Ishikawa (cell line): ENCODE measurements around the gene DBX1.

ENCODE experiments used
- CEBPB ChIP-seq: IDR thresholded peaks from 2 replicates; pipeline ENCODE4 v1.6.1; 2012
- CREB1 ChIP-seq: IDR thresholded peaks from 2 replicates; pipeline ENCODE4 v1.6.1; 2012; ENCODE audit warnings: low read depth
- EGR1 ChIP-seq: IDR thresholded peaks from 2 replicates; pipeline ENCODE4 v1.6.1; 2012
- EP300 ChIP-seq: IDR thresholded peaks from 2 replicates; pipeline ENCODE4 v1.6.1; 2012; ENCODE audit warnings: borderline replicate concordance
- FOXM1 ChIP-seq: IDR thresholded peaks from 2 replicates; pipeline ENCODE4 v1.6.1; 2012; ENCODE audit warnings: low read depth, borderline replicate concordance
- NFIC ChIP-seq: IDR thresholded peaks from 2 replicates; pipeline ENCODE4 v1.6.1; 2012
- RAD21 ChIP-seq: IDR thresholded peaks from 2 replicates; pipeline ENCODE4 v1.6.1; 2012; ENCODE audit warnings: low read depth
- TAF1 ChIP-seq: IDR thresholded peaks from 2 replicates; pipeline ENCODE4 v1.6.1; 2012; ENCODE audit warnings: low read depth, mild to moderate bottlenecking
- TCF12 ChIP-seq: IDR thresholded peaks from 2 replicates; pipeline ENCODE4 v1.6.1; 2012; ENCODE audit warnings: low read depth
- TEAD4 ChIP-seq: IDR thresholded peaks from 2 replicates; pipeline ENCODE4 v1.6.1; 2012
- YY1 ChIP-seq: IDR thresholded peaks from 2 replicates; pipeline ENCODE4 v1.6.1; 2012; ENCODE audit warnings: low read depth
- ZBTB7A ChIP-seq: IDR thresholded peaks from 2 replicates; pipeline ENCODE4 v1.6.1; 2012; ENCODE audit warnings: low read depth
- TF ChIP-seq, protein P1 (sequence below): IDR thresholded peaks from 2 replicates; pipeline ENCODE4 v1.6.1; 2012; ENCODE audit warnings: low read depth, mild to moderate bottlenecking
- TF ChIP-seq, protein P2 (sequence below): IDR thresholded peaks from 2 replicates; pipeline ENCODE4 v1.6.1; 2012
- TF ChIP-seq, protein P3 (sequence below): IDR thresholded peaks from 2 replicates; pipeline ENCODE4 v1.6.1; 2012

Gene DBX1

DNA sequence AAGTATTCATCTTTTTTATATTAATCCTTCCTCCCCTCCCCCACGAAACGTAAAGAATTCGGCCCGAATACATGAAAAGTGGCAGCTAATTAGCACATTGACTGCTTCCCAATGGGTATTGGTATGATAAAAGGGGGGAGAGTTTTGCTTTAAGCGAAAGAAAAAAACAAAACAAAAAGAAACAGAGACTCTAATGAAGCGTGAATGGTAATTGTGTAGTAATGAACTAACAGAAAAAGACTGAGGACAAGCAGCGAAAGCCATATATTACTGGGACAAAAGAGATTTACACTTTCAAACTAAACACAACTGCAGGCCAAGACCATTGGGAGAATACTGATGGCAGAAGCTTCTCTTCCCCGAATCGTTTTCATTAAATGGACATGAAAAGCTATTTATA, 2.5 kb downstream of the DBX1 start:
- no peak for TF ChIP-seq CEBPB
- TF ChIP-seq, protein P1, sequence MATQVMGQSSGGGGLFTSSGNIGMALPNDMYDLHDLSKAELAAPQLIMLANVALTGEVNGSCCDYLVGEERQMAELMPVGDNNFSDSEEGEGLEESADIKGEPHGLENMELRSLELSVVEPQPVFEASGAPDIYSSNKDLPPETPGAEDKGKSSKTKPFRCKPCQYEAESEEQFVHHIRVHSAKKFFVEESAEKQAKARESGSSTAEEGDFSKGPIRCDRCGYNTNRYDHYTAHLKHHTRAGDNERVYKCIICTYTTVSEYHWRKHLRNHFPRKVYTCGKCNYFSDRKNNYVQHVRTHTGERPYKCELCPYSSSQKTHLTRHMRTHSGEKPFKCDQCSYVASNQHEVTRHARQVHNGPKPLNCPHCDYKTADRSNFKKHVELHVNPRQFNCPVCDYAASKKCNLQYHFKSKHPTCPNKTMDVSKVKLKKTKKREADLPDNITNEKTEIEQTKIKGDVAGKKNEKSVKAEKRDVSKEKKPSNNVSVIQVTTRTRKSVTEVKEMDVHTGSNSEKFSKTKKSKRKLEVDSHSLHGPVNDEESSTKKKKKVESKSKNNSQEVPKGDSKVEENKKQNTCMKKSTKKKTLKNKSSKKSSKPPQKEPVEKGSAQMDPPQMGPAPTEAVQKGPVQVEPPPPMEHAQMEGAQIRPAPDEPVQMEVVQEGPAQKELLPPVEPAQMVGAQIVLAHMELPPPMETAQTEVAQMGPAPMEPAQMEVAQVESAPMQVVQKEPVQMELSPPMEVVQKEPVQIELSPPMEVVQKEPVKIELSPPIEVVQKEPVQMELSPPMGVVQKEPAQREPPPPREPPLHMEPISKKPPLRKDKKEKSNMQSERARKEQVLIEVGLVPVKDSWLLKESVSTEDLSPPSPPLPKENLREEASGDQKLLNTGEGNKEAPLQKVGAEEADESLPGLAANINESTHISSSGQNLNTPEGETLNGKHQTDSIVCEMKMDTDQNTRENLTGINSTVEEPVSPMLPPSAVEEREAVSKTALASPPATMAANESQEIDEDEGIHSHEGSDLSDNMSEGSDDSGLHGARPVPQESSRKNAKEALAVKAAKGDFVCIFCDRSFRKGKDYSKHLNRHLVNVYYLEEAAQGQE: no peak
- TF ChIP-seq, protein P2, sequence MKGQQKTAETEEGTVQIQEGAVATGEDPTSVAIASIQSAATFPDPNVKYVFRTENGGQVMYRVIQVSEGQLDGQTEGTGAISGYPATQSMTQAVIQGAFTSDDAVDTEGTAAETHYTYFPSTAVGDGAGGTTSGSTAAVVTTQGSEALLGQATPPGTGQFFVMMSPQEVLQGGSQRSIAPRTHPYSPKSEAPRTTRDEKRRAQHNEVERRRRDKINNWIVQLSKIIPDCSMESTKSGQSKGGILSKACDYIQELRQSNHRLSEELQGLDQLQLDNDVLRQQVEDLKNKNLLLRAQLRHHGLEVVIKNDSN: no peak
- no peak for TF ChIP-seq TAF1
- TF ChIP-seq YY1: no peak

DNA sequence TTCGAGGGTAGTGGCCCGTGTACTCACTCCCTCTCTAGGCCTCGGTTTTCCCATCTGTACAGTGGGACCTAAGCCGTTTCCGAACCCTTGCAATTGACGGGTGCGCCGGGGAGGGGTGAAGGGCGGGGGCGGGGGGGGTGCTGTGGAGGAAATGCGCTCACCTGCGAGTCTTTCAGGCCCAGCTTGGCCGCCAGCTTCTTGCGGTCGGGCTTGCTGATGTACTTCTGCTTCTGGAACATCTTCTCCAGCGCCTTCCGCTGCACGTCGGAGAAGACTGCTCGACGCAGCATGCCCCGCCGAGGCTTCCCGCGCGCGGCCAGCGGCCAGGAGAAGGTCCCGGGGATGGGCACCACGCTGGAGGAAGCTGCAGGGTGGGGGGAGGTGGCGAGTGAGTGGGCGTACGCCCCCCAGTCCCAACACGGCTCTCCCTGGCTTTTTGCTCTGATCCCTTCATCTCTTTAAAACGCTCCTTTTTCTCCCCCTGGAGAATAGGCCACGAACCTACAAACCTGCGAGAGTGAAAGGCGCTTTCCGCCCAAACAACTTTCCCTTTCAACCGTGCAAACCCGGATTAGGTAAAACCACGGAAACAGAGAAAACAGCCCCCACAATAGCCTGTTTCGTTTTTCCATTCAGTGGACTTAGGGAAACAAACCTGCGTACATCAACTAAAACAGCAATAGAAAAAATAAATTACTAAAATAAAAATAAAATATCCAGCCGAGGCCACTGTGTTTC, 3.2 kb downstream of the DBX1 start:
- TF ChIP-seq, protein P1: no peak
- TF ChIP-seq CREB1: no peak
- no peak for TF ChIP-seq FOXM1
- no peak for TF ChIP-seq TCF12
- TF ChIP-seq CEBPB: no peak
- TF ChIP-seq ZBTB7A: no peak
- TF ChIP-seq RAD21: no peak
- no peak for TF ChIP-seq EGR1
- no peak for TF ChIP-seq YY1
- no peak for TF ChIP-seq NFIC
- TF ChIP-seq, protein P3, sequence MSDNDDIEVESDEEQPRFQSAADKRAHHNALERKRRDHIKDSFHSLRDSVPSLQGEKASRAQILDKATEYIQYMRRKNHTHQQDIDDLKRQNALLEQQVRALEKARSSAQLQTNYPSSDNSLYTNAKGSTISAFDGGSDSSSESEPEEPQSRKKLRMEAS: no peak
- TF ChIP-seq TAF1: no peak

DNA sequence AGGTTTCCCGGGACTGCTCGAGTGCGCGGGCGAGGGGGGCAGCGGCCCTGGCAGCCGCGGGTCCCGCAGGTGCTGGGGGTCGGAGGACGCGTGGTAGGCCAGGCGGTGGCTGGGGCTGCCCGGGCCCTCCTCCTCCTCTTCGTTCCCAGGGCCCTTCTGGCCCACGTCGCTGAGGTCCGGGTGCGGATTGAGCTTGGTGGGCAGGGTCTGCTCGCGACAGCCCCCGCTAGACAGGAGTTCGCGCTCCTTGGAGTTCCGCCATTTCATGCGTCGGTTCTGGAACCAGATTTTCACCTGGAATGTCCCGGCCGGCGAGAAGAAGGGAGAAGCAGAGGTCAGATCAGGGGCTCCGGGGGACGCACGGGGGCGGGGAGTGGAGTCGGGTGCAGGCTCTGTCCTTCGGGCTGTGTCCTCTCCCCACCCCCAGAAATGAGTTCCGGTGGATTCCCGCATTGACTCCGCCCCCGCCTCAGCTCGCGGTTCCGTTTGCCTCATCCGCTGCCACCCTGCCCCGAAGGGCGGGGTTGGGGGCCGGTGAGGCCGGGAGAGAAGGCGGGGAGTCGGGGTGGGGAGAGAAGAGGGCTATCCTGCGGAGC, 3.9 kb downstream of the DBX1 start:
- TF ChIP-seq YY1 (no peak), EGR1 (no peak), RAD21 (no peak), TAF1 (no peak), FOXM1 (no peak), TCF12 (no peak)
- TF ChIP-seq, protein P2: no peak

DNA sequence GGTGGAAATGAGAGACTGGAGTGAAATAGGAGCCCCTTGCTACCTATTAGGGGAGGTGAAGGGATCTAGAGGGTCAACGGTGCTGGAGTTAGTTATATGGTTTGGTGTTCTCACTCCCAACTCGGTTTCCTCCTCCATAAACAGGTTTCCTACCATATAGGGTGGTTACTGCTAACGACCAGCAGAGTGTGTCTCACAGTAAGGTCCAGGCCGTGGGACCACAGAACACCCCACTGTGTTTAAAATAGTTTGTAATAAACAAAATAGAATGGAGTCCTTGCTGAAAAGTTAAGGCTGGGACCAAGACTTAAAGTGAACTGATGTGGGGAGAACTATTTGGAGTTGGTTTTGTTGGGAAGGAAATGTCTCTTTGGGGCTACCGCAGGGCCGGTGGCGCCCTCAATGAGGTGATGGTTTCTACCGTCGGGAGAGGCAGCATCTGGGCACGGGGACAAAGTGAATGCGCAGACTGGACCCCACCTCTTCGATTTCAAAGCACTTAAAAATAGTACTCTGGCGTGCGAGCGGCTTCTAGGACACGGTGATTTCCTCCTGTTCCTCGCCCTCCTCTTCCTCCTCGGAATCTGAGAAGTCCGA, 4.5 kb downstream of the DBX1 start:
- TF ChIP-seq, protein P3: no peak
- TF ChIP-seq EGR1 (no peak), RAD21 (no peak), CEBPB (no peak)
- TF ChIP-seq, protein P2: no peak

DNA sequence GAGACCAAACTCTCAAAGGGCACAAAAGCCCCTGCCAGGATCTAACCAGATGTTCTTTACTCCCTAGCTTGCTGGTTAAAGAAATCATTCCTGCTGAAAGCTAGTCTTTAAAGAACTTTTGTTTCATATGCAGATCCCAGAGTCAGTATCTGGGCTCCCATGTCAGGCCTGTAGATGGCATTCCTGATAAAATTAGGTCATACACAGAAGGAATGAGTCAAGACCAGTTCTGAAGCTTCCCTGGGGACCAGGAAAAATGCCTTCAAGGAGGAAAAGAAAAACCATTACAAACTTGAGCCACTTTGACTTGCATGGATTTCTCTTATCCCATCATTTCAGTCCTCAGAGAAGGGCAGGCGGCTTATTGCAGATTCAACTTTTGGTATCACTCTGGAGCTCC, 5.9 kb downstream of the DBX1 start:
- TF ChIP-seq TEAD4: no peak
- no peak for TF ChIP-seq TCF12
- TF ChIP-seq FOXM1: no peak
- TF ChIP-seq RAD21: no peak
- TF ChIP-seq, protein P1: no peak
- no peak for TF ChIP-seq CREB1
- TF ChIP-seq, protein P3: no peak
- TF ChIP-seq, protein P2: no peak
- TF ChIP-seq EGR1: no peak
- no peak for TF ChIP-seq EP300
- TF ChIP-seq ZBTB7A: no peak
- no peak for TF ChIP-seq NFIC
- TF ChIP-seq TAF1: no peak
- no peak for TF ChIP-seq YY1
- no peak for TF ChIP-seq CEBPB
